Lower leg skin (tissue), 3 donors: Measurements from ENCODE around the gene DLGAP5.

ENCODE experiments used
- POLR2A ChIP-seq, 2 donors: fragments of 450-650 bp; IDR thresholded peaks; one replicate each; pipeline ENCODE4 v1.6.1; 2016 to 2017; ENCODE audit warnings: antibody characterized with exemption in 2 of 2, mild to moderate bottlenecking in 1 of 2, moderate library complexity in 1 of 2
- TF ChIP-seq, protein P1 (sequence below), 3 donors: fragments of 450-650 bp; IDR thresholded peaks; one replicate each; pipeline ENCODE4 v1.5.1; 2016; ENCODE audit warnings: antibody characterized with exemption in 3 of 3, mild to moderate bottlenecking in 3 of 3, moderate library complexity in 2 of 3

- TF ChIP-seq, protein P1, sequence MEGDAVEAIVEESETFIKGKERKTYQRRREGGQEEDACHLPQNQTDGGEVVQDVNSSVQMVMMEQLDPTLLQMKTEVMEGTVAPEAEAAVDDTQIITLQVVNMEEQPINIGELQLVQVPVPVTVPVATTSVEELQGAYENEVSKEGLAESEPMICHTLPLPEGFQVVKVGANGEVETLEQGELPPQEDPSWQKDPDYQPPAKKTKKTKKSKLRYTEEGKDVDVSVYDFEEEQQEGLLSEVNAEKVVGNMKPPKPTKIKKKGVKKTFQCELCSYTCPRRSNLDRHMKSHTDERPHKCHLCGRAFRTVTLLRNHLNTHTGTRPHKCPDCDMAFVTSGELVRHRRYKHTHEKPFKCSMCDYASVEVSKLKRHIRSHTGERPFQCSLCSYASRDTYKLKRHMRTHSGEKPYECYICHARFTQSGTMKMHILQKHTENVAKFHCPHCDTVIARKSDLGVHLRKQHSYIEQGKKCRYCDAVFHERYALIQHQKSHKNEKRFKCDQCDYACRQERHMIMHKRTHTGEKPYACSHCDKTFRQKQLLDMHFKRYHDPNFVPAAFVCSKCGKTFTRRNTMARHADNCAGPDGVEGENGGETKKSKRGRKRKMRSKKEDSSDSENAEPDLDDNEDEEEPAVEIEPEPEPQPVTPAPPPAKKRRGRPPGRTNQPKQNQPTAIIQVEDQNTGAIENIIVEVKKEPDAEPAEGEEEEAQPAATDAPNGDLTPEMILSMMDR (IDR thresholded peaks at IDR 0.05): no peak
- TF ChIP-seq POLR2A (IDR thresholded peaks at IDR 0.05): no peak
Measured at GRCh38 chr14:55118761-55119160, 72.6 kb downstream of the DLGAP5 start.
